H1 (cell line): ENCODE measurements around the gene GCFC2. TPM values are rescaled to one million over a fixed set of nuclear protein-coding genes. Genes with fewer than 3 reads are reported as not detected.
A peak's percentile ranks its signal among the peaks of the same experiment; 100 is the strongest.

ENCODE experiments used
- CTCF ChIA-PET: fragments of 300-600 bp; sonication (Branson Sonifier 250); formaldehyde crosslinking; loops from one replicate; lab custom pipeline; 2021; ENCODE audit not compliant: partially characterized antibody; lab: Charles Lee
- POLR2A ChIA-PET: fragments of 300-600 bp; sonication (Branson Sonifier 250); formaldehyde crosslinking; loops from one replicate; lab custom pipeline; 2021; ENCODE audit warnings: inconsistent platforms; ENCODE audit not compliant: partially characterized antibody; lab: Charles Lee
- DNase-seq, 2 experiments: peaks; one replicate each; pipeline versions ENCODE4 v3.0.0 to v3.0.0-alpha.2; 2010 to 2022; ENCODE audit warnings: low spot score in 2 of 2, low read depth in 1 of 2, mixed read lengths in 1 of 2
- FAIRE-seq: peaks from 2 replicates; lab custom pipeline; 2011; peaks lifted over from hg19 to GRCh38; lab: Jason Lieb, UNC
- H2AFZ ChIP-seq: 2 replicates; pipeline ENCODE4 v1.8.1; 2012; ENCODE audit warnings: low read length, inconsistent platforms
- H2AK5ac ChIP-seq: 2 replicates; pipeline ENCODE4 v1.6.1; 2013; ENCODE audit warnings: low read depth, low read length
- H2BK120ac ChIP-seq: replicated peaks from 2 replicates; pipeline ENCODE3; 2013; ENCODE audit warnings: low read depth, low read length, inconsistent platforms
- H2BK12ac ChIP-seq: 2 replicates; pipeline ENCODE4 v1.6.1; 2013; ENCODE audit warnings: low read depth, low read length
- H2BK15ac ChIP-seq: 2 replicates; pipeline ENCODE4 v1.6.1; 2013; ENCODE audit warnings: low read length
- H2BK20ac ChIP-seq: 2 replicates; pipeline ENCODE4 v1.6.1; 2013; ENCODE audit warnings: low read length
- H2BK5ac ChIP-seq: 2 replicates; pipeline ENCODE4 v1.6.1; 2013; ENCODE audit warnings: low read depth, low read length
- H3K14ac ChIP-seq: 2 replicates; pipeline ENCODE4 v1.6.1; 2013; ENCODE audit warnings: inconsistent platforms; ENCODE audit not compliant: insufficient read length
- H3K18ac ChIP-seq: 2 replicates; pipeline ENCODE4 v1.6.1; 2013; ENCODE audit warnings: low read length; ENCODE audit errors: extremely low read depth
- H3K23ac ChIP-seq: 2 replicates; pipeline ENCODE4 v1.6.1; 2013; ENCODE audit warnings: inconsistent platforms; ENCODE audit not compliant: insufficient read length
- H3K23me2 ChIP-seq: 2 replicates; pipeline ENCODE4 v1.6.1; 2013; ENCODE audit warnings: low read depth, low read length
- H3K27ac ChIP-seq: 2 replicates; pipeline ENCODE4 v1.6.1; 2011; ENCODE audit warnings: low read depth, low read length, inconsistent platforms
- H3K27me3 ChIP-seq, 4 experiments: replicated peaks in 1 of 4; 1 replicate in 1 of 4; 2 replicates in 3 of 4; pipeline versions ENCODE4 v1.6.1 to v1.8.1; 2011 to 2013; ENCODE audit warnings: low read length in 3 of 4, mild to moderate bottlenecking in 3 of 4, inconsistent platforms in 2 of 4, mixed read lengths in 2 of 4, moderate library complexity in 1 of 4; ENCODE audit not compliant: control insufficient read depth in 3 of 4, insufficient read depth in 3 of 4; ENCODE audit errors: extremely low read depth in 1 of 4
- H3K36me3 ChIP-seq, 4 experiments: 2 replicates each; pipeline versions ENCODE4 v1.6.1 to v1.8.1; 2011 to 2013; ENCODE audit warnings: mild to moderate bottlenecking in 4 of 4, low read length in 3 of 4, moderate library complexity in 2 of 4, control low read depth in 1 of 4, inconsistent platforms in 1 of 4; ENCODE audit not compliant: insufficient read depth in 4 of 4, control insufficient read depth in 2 of 4
- H3K4ac ChIP-seq: replicated peaks from 2 replicates; pipeline ENCODE3; 2013; ENCODE audit warnings: low read length, low read depth, mixed read lengths, inconsistent platforms; ENCODE audit not compliant: insufficient read length
- H3K4me1 ChIP-seq, 4 experiments: replicated peaks in 1 of 4; 1 replicate in 1 of 4; 2 replicates in 3 of 4; pipeline versions ENCODE4 v1.6.1 to v1.8.1; 2011 to 2013; ENCODE audit warnings: low read length in 3 of 4, inconsistent platforms in 2 of 4, mixed read lengths in 1 of 4; ENCODE audit not compliant: insufficient read depth in 4 of 4, control insufficient read depth in 3 of 4
- H3K4me2 ChIP-seq, 2 experiments: 2 replicates each; pipeline versions ENCODE4 v1.6.1 to v1.8.1; 2011 to 2013; ENCODE audit warnings: low read depth in 2 of 2, low read length in 2 of 2, control low read depth in 1 of 2, inconsistent platforms in 1 of 2, mild to moderate bottlenecking in 1 of 2; ENCODE audit not compliant: insufficient read depth in 1 of 2
- H3K4me3 ChIP-seq, 4 experiments: fragments of 200-600, 300-600 bp in 1 of 4; sonication (generic), shearing (Covaris generic), sonication (Bioruptor Twin) in 1 of 4; 2 replicates each; pipeline versions ENCODE4 v1.5.1 to v1.8.1; 2011 to 2016; ENCODE audit warnings: low read length in 4 of 4, low read depth in 3 of 4, control low read depth in 2 of 4, inconsistent platforms in 2 of 4, mild to moderate bottlenecking in 2 of 4, mixed read lengths in 1 of 4, moderate library complexity in 1 of 4; ENCODE audit not compliant: insufficient read depth in 2 of 4; ENCODE audit errors: extremely low read depth in 1 of 4
- H3K56ac ChIP-seq: replicated peaks from 2 replicates; pipeline ENCODE3; 2013; ENCODE audit warnings: low read depth, mild to moderate bottlenecking, mixed read lengths, low read length, inconsistent platforms; ENCODE audit not compliant: insufficient read length
- H3K79me1 ChIP-seq: 2 replicates; pipeline ENCODE4 v1.6.1; 2013; ENCODE audit warnings: low read depth, low read length, control low read depth
- H3K79me2 ChIP-seq, 2 experiments: 2 replicates each; pipeline versions ENCODE4 v1.6.1 to v1.8.1; 2012 to 2013; ENCODE audit warnings: low read length in 2 of 2, mild to moderate bottlenecking in 2 of 2, inconsistent platforms in 1 of 2; ENCODE audit not compliant: insufficient read depth in 2 of 2, control insufficient read depth in 1 of 2
- H3K9ac ChIP-seq, 4 experiments: replicated peaks in 1 of 4; 1 replicate in 1 of 4; 2 replicates in 3 of 4; pipeline versions ENCODE4 v1.6.1 to v1.8.1; 2011 to 2013; ENCODE audit warnings: low read depth in 3 of 4, low read length in 3 of 4, control low read depth in 2 of 4, mild to moderate bottlenecking in 2 of 4, moderate library complexity in 2 of 4, inconsistent platforms in 1 of 4; ENCODE audit errors: extremely low read depth in 1 of 4
- H3K9me3 ChIP-seq, 2 experiments: 2 replicates each; pipeline versions ENCODE4 v1.6.1 to v1.8.1; 2012 to 2013; ENCODE audit warnings: mild to moderate bottlenecking in 2 of 2, moderate library complexity in 2 of 2, control low read depth in 1 of 2, inconsistent platforms in 1 of 2, low read depth in 1 of 2, low read length in 1 of 2, mixed read lengths in 1 of 2; ENCODE audit not compliant: insufficient read depth in 2 of 2
- H4K20me1 ChIP-seq, 2 experiments: replicated peaks in 1 of 2; 2 replicates each; pipeline versions ENCODE3 to v1.8.1; 2011 to 2013; ENCODE audit warnings: inconsistent platforms in 2 of 2, low read length in 2 of 2, mild to moderate bottlenecking in 1 of 2; ENCODE audit not compliant: insufficient read depth in 2 of 2, control insufficient read depth in 1 of 2
- H4K5ac ChIP-seq: 2 replicates; pipeline ENCODE4 v1.6.1; 2013; ENCODE audit warnings: low read length, low read depth, mixed read lengths, inconsistent platforms; ENCODE audit not compliant: insufficient read length
- H4K8ac ChIP-seq: 2 replicates; pipeline ENCODE4 v1.8.0; 2013; ENCODE audit warnings: mild to moderate bottlenecking, moderate library complexity, low read length, inconsistent platforms; ENCODE audit not compliant: insufficient read depth; ENCODE audit errors: extremely low read depth
- H4K91ac ChIP-seq: replicated peaks from 2 replicates; pipeline ENCODE3; 2013; ENCODE audit warnings: low read length, mixed read lengths, inconsistent platforms; ENCODE audit not compliant: insufficient read length
- CBX8 ChIP-seq: fragments of 300-800, 300-1000 bp; sonication (generic); IDR thresholded peaks from 2 replicates; pipeline ENCODE4 v1.7.1; 2016; ENCODE audit warnings: low read depth, low read length, borderline replicate concordance
- CHD2 ChIP-seq: IDR thresholded peaks from 2 replicates; pipeline ENCODE4 v1.6.1; 2012; ENCODE audit warnings: low read length, improper control_type of control experiment
- GABPA ChIP-seq: IDR thresholded peaks from 2 replicates; pipeline ENCODE4 v1.6.1; 2011; ENCODE audit warnings: mild to moderate bottlenecking, low read length, moderate library complexity, borderline replicate concordance; ENCODE audit not compliant: insufficient read depth
- HDAC2 ChIP-seq, 2 experiments: fragments of 300-600 bp in 1 of 2; sonication (generic) in 1 of 2; IDR thresholded peaks; 2 replicates each; pipeline ENCODE4 v1.6.1; 2011 to 2012; ENCODE audit warnings: low read depth in 2 of 2, low read length in 2 of 2, mild to moderate bottlenecking in 2 of 2, moderate library complexity in 2 of 2, borderline replicate concordance in 1 of 2, inconsistent platforms in 1 of 2
- JUN ChIP-seq: IDR thresholded peaks from 2 replicates; pipeline ENCODE4 v1.6.1; 2011; ENCODE audit warnings: low read depth, mild to moderate bottlenecking, improper control_type of control experiment, low read length
- KDM5A ChIP-seq: fragments of 200-600 bp; IDR thresholded peaks from 2 replicates; pipeline ENCODE4 v1.7.1; 2012; ENCODE audit warnings: mild to moderate bottlenecking, low read length, inconsistent platforms, mixed read lengths
- POLR2A ChIP-seq, 2 experiments: IDR thresholded peaks; 1 replicate in 1 of 2; 2 replicates in 1 of 2; pipeline ENCODE4 v1.6.1; 2011; ENCODE audit warnings: low read depth in 2 of 2, low read length in 2 of 2, mild to moderate bottlenecking in 2 of 2; ENCODE audit errors: control extremely low read depth in 1 of 2
- POLR2AphosphoS5 ChIP-seq: IDR thresholded peaks from 2 replicates; pipeline ENCODE4 v1.6.1; 2011; ENCODE audit warnings: low read depth, low read length
- RXRA ChIP-seq: IDR thresholded peaks from 2 replicates; pipeline ENCODE4 v1.6.1; 2011; ENCODE audit warnings: low read depth, mild to moderate bottlenecking, low read length, moderate library complexity; ENCODE audit not compliant: insufficient read depth
- SIX5 ChIP-seq: IDR thresholded peaks from 2 replicates; pipeline ENCODE4 v1.6.1; 2011; ENCODE audit warnings: mild to moderate bottlenecking, low read depth, low read length
- TAF1 ChIP-seq: IDR thresholded peaks from 2 replicates; pipeline ENCODE4 v1.6.1; 2011; ENCODE audit warnings: mild to moderate bottlenecking, low read depth, low read length
- TCF12 ChIP-seq: IDR thresholded peaks from 2 replicates; pipeline ENCODE4 v1.6.1; 2011; ENCODE audit warnings: low read depth, mild to moderate bottlenecking, low read length
- whole genome bisulfite sequencing, 2 experiments: shearing (Covaris generic) in 1 of 2; methylation state at CpG; one replicate each; pipeline versions ENCODE4 v1.1.6 to v1.1.7; 2013 to 2015; ENCODE audit warnings: low lambda C conversion rate in 2 of 2, mixed read lengths in 2 of 2, inconsistent platforms in 1 of 2, low coverage in 1 of 2, missing lambda C conversion rate in 1 of 2; ENCODE audit not compliant: insufficient replicate concordance in 2 of 2, insufficient coverage in 1 of 2, insufficient read length in 1 of 2; ENCODE audit errors: extremely low coverage in 1 of 2, missing lambda C conversion rate in 1 of 2; 5-methylcytosine and 5-hydroxymethylcytosine counted together
- polyA plus RNA-seq, 7 experiments: library from polyadenylated mRNA; depleted of rRNA in 3 of 7; stranded (reverse) in 5 of 7; unstranded in 2 of 7; fragments of >200 nt in 5 of 7; fragments of 200-250 nt in 2 of 7; gene quantifications; 1 replicate in 5 of 7; 2 replicates in 1 of 7; 4 replicates in 1 of 7; pipeline versions ENCODE4 v1.2.1 to v1.2.3, GENCODE V29; 2011 to 2013; ENCODE audit warnings: missing spikeins in 2 of 7, mixed read lengths in 2 of 7
- total RNA-seq: library from RNA; stranded (reverse); fragmentation: NEBNext Ultra II Directional; extraction: Animal tissue kit (Norgen Biotek cat#: 25700); gene quantifications from 2 replicates; pipeline ENCODE4 v1.2.1, GENCODE V29; 2021
- TF ChIP-seq, protein P1 (sequence below): IDR thresholded peaks from 2 replicates; pipeline ENCODE4 v1.6.1; 2012; ENCODE audit warnings: inconsistent platforms

GCFC2 gene
- total and polyA plus RNA-seq, 2 of the 8 experiments (the other 6 are each of a cell fraction or from before 2014, with no cell fraction given), result 5.6 to 19.1 TPM

DNA sequence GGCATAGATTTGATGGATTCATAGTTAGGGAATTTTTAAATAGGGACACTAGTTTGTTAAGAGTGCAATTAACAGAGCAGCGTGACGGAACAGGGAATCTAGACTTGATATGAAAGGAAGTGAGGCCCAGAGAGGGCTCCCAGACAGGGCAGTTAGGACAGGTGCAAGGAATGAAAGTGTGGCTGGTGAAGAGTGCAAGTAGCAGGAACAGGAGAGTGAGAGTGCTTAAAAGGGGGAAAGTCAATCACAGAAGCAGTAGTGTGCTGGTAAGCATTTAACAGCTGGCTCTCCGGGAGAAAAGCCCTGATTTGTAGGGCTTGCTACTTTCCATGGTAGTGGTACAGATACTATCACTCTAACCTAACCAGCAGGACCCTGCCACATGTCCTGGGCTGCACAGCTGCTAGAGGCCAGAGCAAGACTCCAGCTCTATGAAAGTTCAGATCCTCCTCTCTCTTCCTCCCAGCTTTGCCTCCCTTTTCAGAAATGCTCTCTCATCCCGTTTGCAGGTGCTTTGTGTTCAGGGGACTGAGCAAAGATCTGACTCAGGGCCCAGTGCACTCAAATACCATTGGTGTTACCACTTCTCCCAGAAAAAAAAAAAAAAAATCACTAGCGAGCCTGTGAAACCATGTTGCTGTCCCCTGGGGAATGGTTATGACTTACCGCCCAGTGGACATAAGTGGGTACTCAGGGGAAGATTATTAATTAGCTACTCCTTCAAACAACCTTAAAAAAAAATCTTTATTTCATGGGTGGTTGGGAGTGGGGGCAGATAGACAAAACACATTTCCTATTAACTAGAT, 18.1 kb upstream of the GCFC2 start:
- H4K8ac ChIP-seq, result no peak overlapping the region
- no peaks in the 10 kb centered on the region for H4K20me1 ChIP-seq
- H3K18ac ChIP-seq, result no peak overlapping the region
- H3K79me1 ChIP-seq, result no peaks in the 10 kb centered on the region
- H3K9me3 ChIP-seq, result peaks cover 0 to 7% of the 10 kb centered on the region in 2 experiments; a peak in 1 of 4 replicates
- no peaks in the 10 kb centered on the region for H3K79me2 ChIP-seq
- H3K4me2 ChIP-seq, result no peak overlapping the region
- no peak overlapping the region for H3K4me3 ChIP-seq
- no peak overlapping the region for H3K14ac ChIP-seq
- no peak overlapping the region for H4K91ac ChIP-seq
- ChIA-PET CTCF (interaction anchor here (0.9 to 4.1 kb wide), 6 partner anchors 9 to 106 kb away, joined by 3 to 19 read pairs (median 4); no protein-coding TSS in a partner anchor), POLR2A (interaction anchor here (0.6 kb wide), 1 partner anchor 1251 kb away, joined by 3 read pairs; no protein-coding TSS in a partner anchor)
- no peaks in the 10 kb centered on the region for H3K4me1 ChIP-seq
- no peaks in the 10 kb centered on the region for H3K36me3 ChIP-seq
- H2AFZ ChIP-seq, result peak overlapping the region; percentile 67; the same call in 1 of the 2 replicates
- H3K23me2 ChIP-seq, result no peaks in the 10 kb centered on the region
- DNase-seq, result no peak
- H2BK20ac ChIP-seq, result no peak overlapping the region
- no peak overlapping the region for H3K23ac ChIP-seq
- no peak overlapping the region for H2BK120ac ChIP-seq
- H3K27ac ChIP-seq, result no peak overlapping the region
- no peak overlapping the region for H2BK5ac ChIP-seq
- H2BK12ac ChIP-seq, result no peak overlapping the region
- WGBS, 2 experiments, result 96% methylated on average over 5 of the region's 6 CpGs; no CpG with 5 or more reads in 1 of the 2 experiments
- no peak overlapping the region for H2BK15ac ChIP-seq
- no peaks in the 10 kb centered on the region for H3K27me3 ChIP-seq
- H3K9ac ChIP-seq, result no peak overlapping the region
- no peak overlapping the region for H4K5ac ChIP-seq
- no peak overlapping the region for H3K4ac ChIP-seq
- H2AK5ac ChIP-seq, result no peak overlapping the region
- FAIRE-seq, result no peak
- no peak overlapping the region for H3K56ac ChIP-seq
- TF ChIP-seq KDM5A (no peak), SIX5 (no peak), HDAC2 (IDR thresholded peaks at IDR 0.05; ENCODE audit: borderline replicate concordance in 1 of 2, low read depth in 2 of 2, low read length in 2 of 2) (no peak), JUN (no peak), TCF12 (no peak), CHD2 (no peak), POLR2AphosphoS5 (no peak), POLR2A (IDR thresholded peaks at IDR 0.05; ENCODE audit: control extremely low read depth in 1 of 2, low read depth in 2 of 2, low read length in 2 of 2) (no peak), TAF1 (no peak), GABPA (no peak), CBX8 (no peak), RXRA (no peak)
- TF ChIP-seq, protein P1, sequence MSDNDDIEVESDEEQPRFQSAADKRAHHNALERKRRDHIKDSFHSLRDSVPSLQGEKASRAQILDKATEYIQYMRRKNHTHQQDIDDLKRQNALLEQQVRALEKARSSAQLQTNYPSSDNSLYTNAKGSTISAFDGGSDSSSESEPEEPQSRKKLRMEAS, result no peak
